ENCODE measurements around the gene DNAH17. TPM values are rescaled to one million over a fixed set of nuclear protein-coding genes. Genes with fewer than 3 reads are reported as not detected.

DNAH17 gene
- total RNA-seq, 5 donors from 2014 or later (not counting 1 experiment from before 2014, with no cell fraction given): 0.33 to 1.2 (median 1.1) TPM

DNA sequence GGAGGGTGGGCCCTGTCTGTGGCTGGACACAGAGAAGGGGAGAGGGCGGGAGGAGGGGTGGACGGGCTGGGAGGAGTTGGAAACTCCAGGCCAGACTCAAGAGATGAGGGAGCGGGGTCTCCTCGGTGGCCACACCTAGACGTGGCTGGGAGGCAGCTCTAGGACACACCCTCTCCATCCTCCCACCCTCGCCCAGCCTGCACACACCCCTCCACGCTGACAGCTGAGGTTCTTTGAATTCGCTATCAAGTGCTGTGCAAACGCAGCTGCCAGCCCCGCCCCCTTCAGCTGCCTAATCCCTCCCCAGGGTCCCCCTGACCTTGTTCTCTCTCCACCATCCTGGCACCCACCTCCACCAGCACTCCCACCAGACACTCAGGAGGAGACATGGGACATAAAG, 48.7 kb downstream of the DNAH17 start:
- H3K27me3 Mint-ChIP-seq: no peaks in the 10 kb centered on the region
- no peaks in the 10 kb centered on the region for H3K36me3 Mint-ChIP-seq
- ChIA-PET POLR2A (no interaction called here), CTCF (no interaction called here)
- H3K4me1 ChIP-seq (ENCODE audit: control insufficient read depth in 1 of 2, extremely low read depth in 1 of 2, insufficient read depth in 2 of 2, low read length in 2 of 2): no peaks in the 10 kb centered on the region
- ATAC-seq (replicated peaks in 1 of 4) (no peak), DNase-seq (no peak)
- no peak overlapping the region for H3K4me3 Mint-ChIP-seq
- no peaks in the 10 kb centered on the region for H3K9me3 Mint-ChIP-seq
- no peak overlapping the region for H3K27ac Mint-ChIP-seq
- peaks cover 0 to 7% (median 0%) of the 10 kb centered on the region in 3 donors for H3K4me1 Mint-ChIP-seq
- H3K9me3 ChIP-seq: no peaks in the 10 kb centered on the region
- no peaks in the 10 kb centered on the region for H3K36me3 ChIP-seq (ENCODE audit: control insufficient read depth in 2 of 2, extremely low read depth in 1 of 2, insufficient read depth in 1 of 2, low read length in 1 of 2)
- no peak overlapping the region for H3K27ac ChIP-seq (ENCODE audit: low read length)
- H3K27me3 ChIP-seq (replicated peaks in 1 of 2; ENCODE audit: control insufficient read depth in 2 of 2, extremely low read depth in 1 of 2, insufficient read depth in 2 of 2, low read length in 1 of 2): no peaks in the 10 kb centered on the region
- 39% methylated on average over 5 of the region's 10 CpGs for WGBS (ENCODE audit: insufficient coverage)
- no peak overlapping the region for H3K4me3 ChIP-seq (ENCODE audit: control insufficient read depth in 1 of 2, extremely low read depth in 1 of 2, low read length in 1 of 2)

- H3K27me3 ChIP-seq (replicated peaks in 1 of 2; ENCODE audit: control insufficient read depth in 2 of 2, extremely low read depth in 1 of 2, insufficient read depth in 2 of 2, low read length in 1 of 2): no peaks in the 10 kb centered on the region
- Mint-ChIP-seq H3K36me3 (no peaks in the 10 kb centered on the region), H3K27me3 (no peaks in the 10 kb centered on the region), H3K27ac (no peak overlapping the region), H3K9me3 (no peaks in the 10 kb centered on the region), H3K4me3 (no peak overlapping the region), H3K4me1 (no peaks in the 10 kb centered on the region)
- H3K4me1 ChIP-seq (ENCODE audit: control insufficient read depth in 1 of 2, extremely low read depth in 1 of 2, insufficient read depth in 2 of 2, low read length in 2 of 2): no peaks in the 10 kb centered on the region
- no peaks in the 10 kb centered on the region for H3K36me3 ChIP-seq (ENCODE audit: control insufficient read depth in 2 of 2, extremely low read depth in 1 of 2, insufficient read depth in 1 of 2, low read length in 1 of 2)
- no peak for ATAC-seq (replicated peaks in 1 of 4)
- DNase-seq: no peak
- no peak overlapping the region for H3K27ac ChIP-seq (ENCODE audit: low read length)
- ChIA-PET CTCF (no interaction called here), POLR2A (no interaction called here)
- no peaks in the 10 kb centered on the region for H3K9me3 ChIP-seq
- no CpG with 5 or more reads among the region's 4 CpGs for WGBS (ENCODE audit: insufficient coverage)
- H3K4me3 ChIP-seq (ENCODE audit: control insufficient read depth in 1 of 2, extremely low read depth in 1 of 2, low read length in 1 of 2): no peak overlapping the region
Observed at GRCh38 chr17:78527345-78527744, 49.9 kb downstream of the DNAH17 start.

- ChIA-PET CTCF (no interaction called here), POLR2A (no interaction called here)
- ATAC-seq (replicated peaks in 1 of 4) (no peak), DNase-seq (no peak)
- H3K4me1 Mint-ChIP-seq: no peaks in the 10 kb centered on the region
- no peaks in the 10 kb centered on the region for H3K9me3 ChIP-seq
- no peaks in the 10 kb centered on the region for H3K9me3 Mint-ChIP-seq
- no peak overlapping the region for H3K27ac Mint-ChIP-seq
- H3K36me3 Mint-ChIP-seq: no peaks in the 10 kb centered on the region
- WGBS (ENCODE audit: insufficient coverage): 88% methylated on average over 18 of the region's 30 CpGs
- H3K4me1 ChIP-seq (ENCODE audit: control insufficient read depth in 1 of 2, extremely low read depth in 1 of 2, insufficient read depth in 2 of 2, low read length in 2 of 2): no peaks in the 10 kb centered on the region
- no peak overlapping the region for H3K4me3 Mint-ChIP-seq
- no peak overlapping the region for H3K4me3 ChIP-seq (ENCODE audit: control insufficient read depth in 1 of 2, extremely low read depth in 1 of 2, low read length in 1 of 2)
- H3K27ac ChIP-seq (ENCODE audit: low read length): no peak overlapping the region
- no peaks in the 10 kb centered on the region for H3K36me3 ChIP-seq (ENCODE audit: control insufficient read depth in 2 of 2, extremely low read depth in 1 of 2, insufficient read depth in 1 of 2, low read length in 1 of 2)
- no peaks in the 10 kb centered on the region for H3K27me3 Mint-ChIP-seq
- no peaks in the 10 kb centered on the region for H3K27me3 ChIP-seq (replicated peaks in 1 of 2; ENCODE audit: control insufficient read depth in 2 of 2, extremely low read depth in 1 of 2, insufficient read depth in 2 of 2, low read length in 1 of 2)
Observed at GRCh38 chr17:78526231-78527025, 50.8 kb downstream of the DNAH17 start.

DNA sequence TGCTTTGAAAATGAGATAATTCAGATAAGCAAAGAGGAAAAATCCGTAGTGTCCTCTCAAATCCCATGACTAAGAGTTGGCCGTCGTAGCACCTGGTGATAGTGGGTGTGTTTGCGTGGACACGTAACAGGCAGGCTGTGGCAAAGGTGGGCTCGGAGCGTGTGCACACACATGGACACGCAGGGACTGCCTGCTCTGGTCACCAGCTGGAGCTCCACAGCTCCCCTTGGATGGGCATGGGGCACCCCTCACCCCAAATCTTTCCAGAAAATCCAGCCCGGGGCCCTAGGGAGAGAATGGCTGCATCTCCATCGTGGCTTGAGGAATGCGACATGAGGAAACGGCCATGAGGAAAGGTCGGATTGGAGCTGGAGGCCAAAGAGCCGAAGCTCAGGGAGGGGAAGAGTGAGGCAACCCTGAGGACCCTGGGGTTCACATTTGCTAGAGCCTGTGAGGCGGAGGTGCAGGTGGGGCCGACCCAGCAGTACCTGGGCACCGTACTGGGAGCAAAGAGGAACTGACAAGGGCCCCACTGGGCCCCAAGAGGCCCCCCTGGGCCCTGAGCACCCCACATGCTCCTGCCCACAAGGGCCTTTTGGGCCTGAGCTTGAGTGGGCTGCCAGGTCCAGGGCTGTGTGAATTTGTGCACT, 51.6 kb downstream of the DNAH17 start:
- Mint-ChIP-seq H3K4me1 (no peaks in the 10 kb centered on the region), H3K27me3 (no peaks in the 10 kb centered on the region), H3K9me3 (no peaks in the 10 kb centered on the region), H3K36me3 (no peaks in the 10 kb centered on the region), H3K4me3 (no peak overlapping the region), H3K27ac (no peak overlapping the region)
- Histone ChIP-seq H3K27me3 (replicated peaks in 1 of 2; ENCODE audit: control insufficient read depth in 2 of 2, extremely low read depth in 1 of 2, insufficient read depth in 2 of 2, low read length in 1 of 2) (no peaks in the 10 kb centered on the region), H3K4me3 (ENCODE audit: control insufficient read depth in 1 of 2, extremely low read depth in 1 of 2, low read length in 1 of 2) (no peak overlapping the region), H3K36me3 (ENCODE audit: control insufficient read depth in 2 of 2, extremely low read depth in 1 of 2, insufficient read depth in 1 of 2, low read length in 1 of 2) (no peaks in the 10 kb centered on the region), H3K27ac (ENCODE audit: low read length) (no peak overlapping the region), H3K4me1 (ENCODE audit: control insufficient read depth in 1 of 2, extremely low read depth in 1 of 2, insufficient read depth in 2 of 2, low read length in 2 of 2) (no peaks in the 10 kb centered on the region), H3K9me3 (no peaks in the 10 kb centered on the region)
- ChIA-PET POLR2A (no interaction called here), CTCF (no interaction called here)
- ATAC-seq (replicated peaks in 1 of 4) (no peak), DNase-seq (no peak)
- WGBS (ENCODE audit: insufficient coverage): 81% methylated on average over 16 of the region's 17 CpGs

DNA sequence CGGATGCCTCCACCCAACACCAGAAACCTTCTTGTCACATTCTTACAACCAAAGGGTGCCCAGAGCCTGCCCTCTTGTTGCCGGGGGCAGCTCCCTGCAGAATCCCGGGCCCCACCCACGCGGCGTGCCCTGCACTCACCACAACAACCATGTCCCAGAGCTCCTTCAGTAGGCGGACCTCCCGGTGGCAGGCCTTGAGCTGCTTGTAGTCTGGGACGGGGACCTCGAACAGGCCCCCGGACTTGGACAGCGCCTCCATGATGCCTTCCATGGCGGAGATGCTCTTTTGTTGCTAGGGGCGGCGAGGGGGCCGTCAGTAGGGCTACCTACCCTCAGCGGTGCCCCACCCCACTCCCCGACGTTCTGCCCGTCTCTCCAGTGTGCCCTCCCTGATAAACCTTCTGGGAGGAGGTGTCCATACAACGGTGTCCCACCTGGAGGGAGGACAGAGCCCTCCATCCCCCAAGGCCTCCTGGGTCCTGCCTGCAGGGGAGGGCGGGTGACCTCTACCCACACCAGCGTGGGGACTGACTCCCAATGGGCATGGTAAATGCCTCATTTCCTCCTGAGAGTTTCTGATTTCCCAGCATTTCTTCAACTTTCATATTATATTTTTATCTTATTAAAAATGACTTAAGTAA, 52.2 kb downstream of the DNAH17 start:
- 84% methylated on average over 16 of the region's 23 CpGs for WGBS (ENCODE audit: insufficient coverage)
- H3K9me3 ChIP-seq: no peaks in the 10 kb centered on the region
- no peak overlapping the region for H3K4me3 Mint-ChIP-seq
- H3K36me3 ChIP-seq (ENCODE audit: control insufficient read depth in 2 of 2, extremely low read depth in 1 of 2, insufficient read depth in 1 of 2, low read length in 1 of 2): no peaks in the 10 kb centered on the region
- H3K27me3 Mint-ChIP-seq: no peaks in the 10 kb centered on the region
- no peaks in the 10 kb centered on the region for H3K4me1 Mint-ChIP-seq
- no peaks in the 10 kb centered on the region for H3K9me3 Mint-ChIP-seq
- POLR2A ChIA-PET: no interaction called here
- ATAC-seq (replicated peaks in 1 of 4) (no peak), DNase-seq (no peak)
- H3K27ac Mint-ChIP-seq: no peak overlapping the region
- CTCF ChIA-PET: no interaction called here
- H3K4me3 ChIP-seq (ENCODE audit: control insufficient read depth in 1 of 2, extremely low read depth in 1 of 2, low read length in 1 of 2): no peak overlapping the region
- H3K27me3 ChIP-seq (replicated peaks in 1 of 2; ENCODE audit: control insufficient read depth in 2 of 2, extremely low read depth in 1 of 2, insufficient read depth in 2 of 2, low read length in 1 of 2): no peaks in the 10 kb centered on the region
- H3K27ac ChIP-seq (ENCODE audit: low read length): no peak overlapping the region
- H3K4me1 ChIP-seq (ENCODE audit: control insufficient read depth in 1 of 2, extremely low read depth in 1 of 2, insufficient read depth in 2 of 2, low read length in 2 of 2): no peaks in the 10 kb centered on the region
- H3K36me3 Mint-ChIP-seq: no peaks in the 10 kb centered on the region

- WGBS (ENCODE audit: insufficient coverage): 85% methylated on average over 9 of the region's 17 CpGs
Observed at GRCh38 chr17:78523934-78524655, 53.1 kb downstream of the DNAH17 start.

More at GRCh38 chr17:78523934-78524655, 53.1 kb downstream of the DNAH17 start:
- no peak overlapping the region for H3K27ac ChIP-seq (ENCODE audit: low read length)
- H3K27me3 ChIP-seq (replicated peaks in 1 of 2; ENCODE audit: control insufficient read depth in 2 of 2, extremely low read depth in 1 of 2, insufficient read depth in 2 of 2, low read length in 1 of 2): no peaks in the 10 kb centered on the region
- Mint-ChIP-seq H3K4me1 (no peaks in the 10 kb centered on the region), H3K27me3 (no peaks in the 10 kb centered on the region), H3K27ac (no peak overlapping the region), H3K4me3 (no peak overlapping the region), H3K36me3 (no peaks in the 10 kb centered on the region), H3K9me3 (no peaks in the 10 kb centered on the region)
- no peaks in the 10 kb centered on the region for H3K4me1 ChIP-seq (ENCODE audit: control insufficient read depth in 1 of 2, extremely low read depth in 1 of 2, insufficient read depth in 2 of 2, low read length in 2 of 2)
- no peak for DNase-seq
- H3K4me3 ChIP-seq (ENCODE audit: control insufficient read depth in 1 of 2, extremely low read depth in 1 of 2, low read length in 1 of 2): no peak overlapping the region
- H3K9me3 ChIP-seq: no peaks in the 10 kb centered on the region
- ATAC-seq (replicated peaks in 1 of 4): no peak
- no peaks in the 10 kb centered on the region for H3K36me3 ChIP-seq (ENCODE audit: control insufficient read depth in 2 of 2, extremely low read depth in 1 of 2, insufficient read depth in 1 of 2, low read length in 1 of 2)
- CTCF ChIA-PET: interaction anchor here (0.6 kb wide), 2 partner anchors 120 to 322 kb away, joined by 4 to 5 read pairs; no protein-coding TSS in a partner anchor
- POLR2A ChIA-PET: no interaction called here

Data from T-cell (primary cell).